Stimulated activated CD8-positive, alpha-beta memory T cell treated with anti-CD3 and anti-CD28 coated beads, Interleukin-7, amount 100 ng/mL, for 1 hour (primary cell): ENCODE results near the gene ZSWIM6.
A peak's percentile ranks its signal among the peaks of the same experiment; 100 is the strongest.
"Not testable (repeated sequence)": the region's sequence is repeated elsewhere in the genome, so short reads cannot be mapped to it uniquely, and the experiment has no call there.

Experiments
- DNase-seq, 2 donors: peaks; one replicate each; pipeline ENCODE4 v3.0.0-alpha.2; 2020; ENCODE audit warnings: low read depth in 2 of 2

ZSWIM6 gene

DNA sequence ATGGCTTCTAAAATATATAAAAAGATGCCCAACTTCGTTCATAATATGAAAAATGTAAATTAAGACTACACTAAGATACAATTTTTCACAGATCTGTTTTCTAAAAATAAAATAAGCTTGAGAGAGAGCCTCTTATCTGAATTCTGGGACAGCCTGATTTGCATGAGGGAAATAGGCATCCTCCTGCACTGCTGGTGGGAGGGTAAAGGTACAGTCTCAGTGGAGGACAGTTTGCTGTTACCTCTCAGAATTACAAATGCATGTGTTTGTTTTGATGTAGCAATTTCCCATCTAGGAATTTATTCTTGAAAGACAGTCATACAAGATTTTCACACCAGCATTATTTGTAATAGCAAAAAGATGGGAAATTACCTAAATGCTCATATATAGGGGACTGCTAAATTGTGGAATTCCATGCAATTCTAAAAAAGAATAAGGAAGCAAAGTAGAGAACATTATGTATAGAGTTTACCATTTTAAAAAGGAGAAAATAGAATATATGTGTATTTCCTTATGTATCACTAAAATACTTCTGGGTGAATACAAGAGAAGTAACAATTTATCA lies 75.7 kb downstream of the ZSWIM6 start:
- no peak for DNase-seq

DNA sequence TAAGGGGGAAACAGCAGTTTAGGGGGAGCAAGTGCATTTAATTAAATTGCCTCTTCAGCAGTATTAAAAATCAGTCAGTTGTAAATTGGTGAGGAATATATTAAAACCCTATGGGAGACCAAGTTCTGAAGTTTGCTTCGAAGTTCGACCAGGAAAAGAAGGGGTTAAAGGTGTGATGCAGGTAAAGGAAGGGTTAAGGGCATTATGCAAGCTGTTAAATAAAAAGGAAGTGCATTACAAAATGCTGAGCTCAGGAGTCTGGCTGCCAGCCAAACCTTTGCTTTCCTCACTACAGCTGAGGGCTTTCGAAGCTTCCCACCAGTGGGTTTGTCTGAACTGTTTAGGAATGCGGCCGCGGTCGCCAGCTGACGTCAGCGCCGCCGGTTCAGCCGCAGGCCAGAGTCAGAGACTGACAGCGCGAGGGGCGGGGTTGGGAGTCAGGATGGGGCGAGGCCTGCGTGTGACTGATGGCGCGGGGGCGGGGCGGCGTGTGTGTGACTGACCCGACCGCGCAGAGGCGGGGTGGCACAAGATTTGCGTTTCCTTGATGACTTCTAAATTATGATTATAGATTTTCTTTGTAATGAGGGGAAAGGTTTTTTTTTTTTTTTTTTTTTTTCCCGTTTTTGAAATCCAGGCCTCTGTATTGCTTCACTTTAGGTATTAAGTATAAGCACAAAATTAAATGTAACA lies 76.6 kb downstream of the ZSWIM6 start:
- peak; percentile 94 to 96 for DNase-seq

DNA sequence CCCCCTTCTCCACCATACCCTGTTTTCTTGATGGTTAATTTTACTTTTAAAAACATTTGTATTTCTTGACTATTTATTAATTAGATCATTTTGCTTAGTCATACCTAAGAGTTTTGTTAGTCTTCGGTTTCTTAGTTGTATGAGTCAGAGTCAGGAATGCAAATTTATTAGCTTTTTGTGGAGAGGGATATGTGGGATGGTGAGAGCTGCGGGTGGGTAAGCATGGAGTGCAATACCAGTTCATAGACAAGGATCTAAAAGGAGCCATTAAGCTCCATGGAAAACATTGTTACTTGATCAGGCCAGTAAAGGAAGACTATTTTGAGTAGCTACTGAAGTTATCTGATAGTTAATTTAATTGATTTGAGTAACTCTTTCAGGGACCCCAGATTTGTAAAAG lies 77.5 kb downstream of the ZSWIM6 start:
- DNase-seq: no peak

DNA sequence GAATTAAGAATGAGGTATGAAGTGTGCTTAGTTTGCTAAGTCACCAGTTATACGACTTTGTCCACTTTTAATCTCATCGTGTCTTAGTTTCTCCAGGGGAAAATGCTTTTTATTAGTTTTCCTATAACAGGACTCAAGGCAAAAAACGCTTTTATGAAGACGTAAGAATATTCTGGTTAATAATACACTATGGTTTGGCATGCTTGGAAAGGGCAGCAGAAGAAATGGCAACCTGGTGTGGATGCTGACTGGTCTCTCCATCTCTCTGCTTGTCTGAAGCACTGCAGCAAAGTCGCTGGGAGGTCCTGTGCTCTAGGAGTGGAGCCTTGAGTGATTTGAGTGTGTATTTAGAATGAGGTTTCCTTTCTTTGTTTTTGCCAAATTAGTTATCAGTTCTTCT lies 78.8 kb downstream of the ZSWIM6 start:
- DNase-seq: no peak

DNA sequence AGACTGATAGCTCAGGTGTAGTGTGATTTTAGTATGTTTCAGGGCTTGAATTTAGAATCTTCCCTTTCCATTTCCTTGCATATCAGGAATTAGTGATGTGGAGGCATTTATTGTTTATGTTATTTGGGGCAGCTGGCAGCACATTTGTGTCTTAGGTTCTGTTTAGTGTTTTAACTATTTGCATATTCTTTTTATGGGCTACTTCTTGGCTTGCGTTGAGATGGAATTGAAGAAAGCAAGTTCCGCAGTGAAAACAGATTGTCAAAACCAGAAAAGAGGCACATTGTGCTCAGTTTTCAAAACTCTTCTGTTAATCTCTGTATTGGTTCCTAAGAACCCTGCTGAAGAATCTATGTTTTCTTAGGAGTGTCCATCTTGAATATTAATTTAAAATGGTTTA lies 80.3 kb downstream of the ZSWIM6 start:
- no peak for DNase-seq

DNA sequence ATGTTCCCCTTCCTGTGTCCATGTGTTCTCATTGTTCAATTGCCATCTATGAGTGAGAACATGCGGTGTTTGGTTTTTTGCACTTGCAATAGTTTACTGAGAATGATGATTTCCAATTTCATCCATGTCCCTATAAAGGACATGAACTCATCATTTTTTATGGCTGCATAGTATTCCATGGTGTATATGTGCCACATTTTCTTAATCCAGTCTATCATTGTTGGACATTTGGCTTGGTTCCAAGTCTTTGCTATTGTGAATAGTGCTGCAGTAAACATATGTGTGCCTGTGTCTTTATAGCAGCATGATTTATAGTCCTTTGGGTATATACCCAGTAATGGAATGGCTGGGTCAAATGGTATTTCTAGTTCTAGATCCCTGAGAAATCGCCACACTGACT lies 81.1 kb downstream of the ZSWIM6 start:
- not testable (repeated sequence) for DNase-seq

DNA sequence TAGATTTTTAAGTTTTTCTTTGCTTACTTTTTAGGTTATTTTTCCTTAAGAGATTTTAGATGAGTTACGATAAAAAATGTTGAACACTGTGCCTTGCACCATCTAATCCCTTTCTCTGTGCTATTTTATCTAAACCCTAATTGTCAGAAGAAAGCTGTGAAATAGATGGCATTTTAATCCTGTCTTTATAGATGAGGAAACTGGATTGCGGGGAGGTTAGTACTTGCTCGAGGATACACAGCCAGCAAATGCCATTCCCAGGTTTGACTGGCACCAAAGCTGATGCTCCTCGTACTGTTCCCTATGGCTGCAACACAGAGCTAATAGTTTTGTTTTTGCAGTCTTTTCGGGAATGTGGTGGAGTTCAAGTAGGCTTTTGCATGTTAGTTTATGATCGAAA lies 82.7 kb downstream of the ZSWIM6 start:
- DNase-seq: no peak

DNA sequence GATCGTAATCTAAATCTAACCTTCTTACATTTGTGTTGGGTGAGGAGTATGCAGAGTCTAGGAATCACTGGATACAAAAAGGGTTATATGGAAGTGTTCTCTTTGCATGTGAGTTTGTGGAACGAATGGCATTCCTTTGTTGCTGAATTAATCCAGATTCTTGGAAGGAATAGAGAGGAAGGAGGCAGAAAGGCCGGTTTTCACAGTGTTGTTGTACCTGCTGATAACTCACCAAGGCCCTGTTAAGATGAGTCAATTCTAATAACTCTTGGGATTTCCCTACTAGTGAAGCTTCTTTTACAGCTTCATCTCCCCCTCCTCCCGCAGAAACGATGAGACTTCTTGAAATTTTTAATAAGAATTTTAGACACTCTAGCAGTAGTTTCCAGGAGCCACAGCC lies 84.0 kb downstream of the ZSWIM6 start:
- DNase-seq: no peak

DNA sequence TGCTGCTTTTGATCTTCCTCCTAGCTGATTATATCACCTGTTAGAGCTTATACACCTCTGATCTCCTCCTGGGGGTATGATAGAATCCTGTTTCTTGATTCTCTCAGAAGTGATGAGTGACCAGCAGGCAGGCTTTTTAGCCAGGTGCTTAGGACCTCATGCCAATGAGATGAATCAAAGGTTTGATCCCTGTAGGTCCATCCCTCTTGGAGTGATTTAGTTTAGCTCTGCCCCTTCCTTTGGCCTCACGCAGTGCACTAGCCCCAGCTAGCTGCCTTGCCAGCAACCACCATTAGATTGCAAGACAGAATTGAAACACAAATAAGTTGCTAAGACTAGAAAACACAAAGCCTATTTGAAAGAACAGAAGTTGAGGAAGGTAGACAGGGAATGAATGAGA lies 84.4 kb downstream of the ZSWIM6 start:
- no peak for DNase-seq

DNA sequence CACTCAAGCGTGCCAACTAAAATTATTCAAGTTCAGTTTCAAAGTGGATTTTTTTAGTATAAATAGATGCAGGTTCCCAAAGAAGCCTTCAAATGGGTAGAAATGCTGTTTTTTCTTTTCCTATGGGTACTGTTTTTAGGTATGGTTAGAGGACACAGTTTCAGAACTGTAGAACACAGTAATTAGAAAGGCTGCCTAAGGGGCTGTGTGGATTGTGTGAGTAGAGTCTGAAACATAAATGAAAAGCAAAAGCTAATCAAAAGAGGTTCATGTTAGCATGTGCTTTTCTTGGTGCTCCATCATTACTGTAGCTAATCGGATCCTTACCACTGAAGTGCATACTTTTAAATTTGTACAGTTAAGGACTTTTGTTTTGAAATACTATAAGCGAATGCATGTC lies 85.3 kb downstream of the ZSWIM6 start:
- no peak for DNase-seq

DNA sequence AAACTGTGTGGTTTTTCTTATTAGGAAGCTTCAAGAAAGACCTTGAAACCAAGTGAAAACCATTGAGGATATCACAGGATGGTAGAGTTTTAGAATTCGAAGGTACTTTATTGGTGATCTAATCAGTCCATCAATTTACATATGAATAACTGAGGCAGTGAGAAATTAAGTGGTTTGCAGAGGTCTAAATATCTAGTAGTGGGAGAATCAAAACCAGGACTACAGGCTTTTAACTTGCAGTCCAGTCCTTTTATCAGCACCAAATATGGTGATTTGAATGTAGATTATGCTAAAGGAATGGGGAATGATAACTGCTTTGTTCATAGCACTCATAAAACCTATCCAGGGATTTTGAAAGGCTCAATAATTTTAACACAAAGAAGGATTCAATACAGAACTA lies 85.8 kb downstream of the ZSWIM6 start:
- DNase-seq: no peak

DNA sequence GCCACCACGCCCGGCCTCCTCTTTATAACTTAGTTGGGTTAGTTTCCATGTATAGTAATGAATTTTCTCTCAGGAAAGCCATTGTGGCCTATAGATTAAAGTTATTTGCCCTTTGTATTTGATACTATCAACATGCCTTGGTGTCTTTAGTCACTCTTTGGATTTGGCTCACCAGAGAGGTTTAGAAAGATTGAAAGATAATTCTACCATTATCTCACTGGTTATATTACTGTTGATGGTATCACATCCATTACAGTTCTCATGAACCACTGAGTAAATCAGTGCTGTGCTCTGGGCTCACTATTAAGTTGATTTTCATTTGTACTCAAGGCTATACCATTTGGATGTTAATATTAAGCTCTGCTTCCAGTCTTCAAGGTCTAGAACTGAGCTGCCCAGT lies 87.0 kb downstream of the ZSWIM6 start:
- DNase-seq: no peak

DNA sequence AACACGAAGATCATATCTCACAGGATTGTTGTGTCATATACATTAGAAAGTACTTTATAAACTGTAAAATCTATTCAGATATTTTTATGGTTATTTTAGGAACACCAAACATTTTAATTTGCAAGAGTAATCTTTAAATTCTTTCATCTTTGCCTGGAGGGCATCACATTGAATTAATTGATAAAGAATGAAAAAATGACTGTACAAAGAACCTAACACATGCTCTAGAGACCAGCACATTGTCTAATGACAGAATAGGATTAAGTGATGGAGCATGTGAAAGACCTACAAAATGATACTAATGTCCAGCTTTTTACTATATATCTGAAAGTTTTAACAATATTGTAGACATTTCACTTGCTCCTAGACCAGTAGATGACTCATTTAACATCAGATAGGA lies 88.0 kb downstream of the ZSWIM6 start:
- DNase-seq: no peak

DNA sequence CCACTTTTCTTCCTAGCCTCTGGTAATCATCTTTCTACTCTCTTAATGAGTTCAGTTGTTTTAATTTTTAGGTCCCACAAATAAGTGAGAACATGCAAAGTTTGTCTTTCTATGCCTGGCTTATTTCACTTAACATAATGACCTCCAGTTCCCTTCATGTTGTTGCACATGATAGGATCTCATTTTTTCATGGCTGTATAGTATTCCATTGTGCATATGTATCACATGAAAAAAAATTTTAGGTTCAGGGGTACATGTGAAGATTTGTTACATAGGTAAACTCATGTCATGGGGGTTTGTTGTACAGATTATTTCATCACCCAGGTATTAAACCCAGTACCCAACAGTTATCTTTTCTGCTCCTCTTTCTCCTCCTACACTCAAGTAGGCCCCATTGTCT lies 89.2 kb downstream of the ZSWIM6 start:
- DNase-seq: not testable (repeated sequence)

DNA sequence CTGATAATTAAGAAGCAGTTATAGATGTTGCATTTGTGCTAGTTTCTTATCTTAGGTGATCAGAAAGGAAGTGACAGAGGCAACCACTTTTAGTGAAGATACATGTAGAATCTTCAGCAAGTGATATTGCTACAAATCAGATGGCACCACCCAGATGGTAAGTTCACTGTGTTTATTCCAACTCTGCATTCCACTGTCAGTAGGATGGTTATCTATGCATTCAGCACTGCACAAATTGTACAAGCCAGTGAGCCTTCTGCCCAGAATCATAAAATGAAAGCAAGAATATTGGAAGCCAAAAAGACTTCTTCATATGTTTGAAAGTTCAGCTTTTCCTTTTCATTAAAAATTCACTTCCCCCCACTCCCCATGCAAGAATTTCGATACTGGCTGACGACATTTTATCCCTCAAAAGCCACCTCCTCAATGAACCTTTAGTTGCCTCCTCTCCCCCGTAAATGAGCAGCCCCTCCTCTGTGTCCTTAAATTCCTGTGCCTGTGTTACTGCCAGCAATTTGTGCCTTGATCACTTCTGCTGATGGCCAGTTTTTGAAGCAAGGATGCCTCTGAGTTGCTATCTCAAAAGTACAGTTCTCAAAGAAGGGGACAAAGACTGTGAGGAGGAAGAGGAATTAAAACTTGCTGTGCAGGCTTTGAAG lies 91.6 kb downstream of the ZSWIM6 start:
- DNase-seq: no peak

DNA sequence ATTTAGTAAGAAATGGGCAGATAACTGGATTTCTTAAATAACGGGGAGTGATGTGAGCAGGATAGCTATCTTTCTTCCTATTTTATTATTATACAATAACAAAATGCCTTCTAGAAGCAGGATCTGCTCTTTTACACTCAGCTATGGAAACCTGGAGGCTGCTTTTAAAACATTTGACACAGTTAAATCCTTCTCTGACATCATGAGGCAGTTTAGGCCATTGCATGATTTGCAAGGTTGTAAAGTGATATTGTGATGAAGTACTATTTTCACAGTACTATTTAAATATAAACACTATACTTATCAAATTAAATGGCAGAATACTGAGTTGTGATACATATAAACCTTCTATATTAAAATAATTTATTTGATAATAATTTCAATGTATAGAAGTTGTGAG lies 93.9 kb downstream of the ZSWIM6 start:
- DNase-seq: no peak

DNA sequence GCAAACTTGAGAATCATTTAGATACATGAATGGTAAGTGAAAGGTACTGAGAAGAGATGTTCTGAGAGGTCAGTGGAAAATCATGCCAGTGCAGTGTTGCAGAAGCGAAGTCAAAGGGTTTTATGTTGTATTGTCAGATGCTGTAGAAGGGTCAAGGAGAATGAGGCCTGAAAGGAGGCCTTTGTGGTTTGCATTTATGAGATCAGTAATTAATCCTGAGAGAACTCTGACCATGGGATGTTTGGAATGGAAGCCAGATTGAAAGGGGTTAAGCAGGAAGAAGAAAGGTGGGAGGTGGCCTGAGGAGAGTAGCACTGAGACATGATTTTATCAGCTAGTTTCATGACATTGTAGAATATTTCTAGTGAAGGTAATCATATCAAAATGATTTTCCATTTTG lies 97.8 kb downstream of the ZSWIM6 start:
- no peak for DNase-seq

DNA sequence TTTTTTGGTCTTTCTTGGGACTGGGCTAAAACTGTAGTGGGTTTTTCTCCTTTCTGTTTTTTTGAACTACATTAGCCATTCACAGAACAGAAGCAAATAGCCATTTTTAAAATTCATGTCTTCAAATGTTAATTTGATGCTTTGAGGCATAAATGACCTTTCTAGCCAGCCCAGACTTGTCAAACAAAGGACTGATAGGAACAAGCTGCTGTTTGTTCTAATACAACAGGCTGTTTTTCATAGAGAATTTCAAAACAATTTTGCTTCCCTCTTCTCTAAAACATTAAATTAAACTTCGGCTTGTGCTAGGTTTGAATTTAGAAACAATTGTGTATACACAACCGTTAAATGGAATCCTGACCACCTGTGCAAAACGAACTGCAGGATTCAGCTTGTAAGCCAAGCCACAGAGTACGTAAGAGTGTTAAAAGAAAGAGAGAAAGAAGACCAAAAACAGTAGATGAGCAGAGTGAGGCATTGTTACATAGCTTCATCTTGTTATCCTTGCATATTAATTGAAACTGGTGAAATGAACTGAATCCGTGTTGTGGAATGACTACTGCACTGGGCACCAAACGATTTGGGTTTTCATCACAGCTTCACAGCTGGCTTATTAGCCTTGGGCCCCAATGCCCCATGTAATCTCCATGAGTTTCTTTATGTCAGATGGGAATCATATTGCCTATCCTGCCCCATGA lies 100.0 kb downstream of the ZSWIM6 start:
- DNase-seq: no peak

DNA sequence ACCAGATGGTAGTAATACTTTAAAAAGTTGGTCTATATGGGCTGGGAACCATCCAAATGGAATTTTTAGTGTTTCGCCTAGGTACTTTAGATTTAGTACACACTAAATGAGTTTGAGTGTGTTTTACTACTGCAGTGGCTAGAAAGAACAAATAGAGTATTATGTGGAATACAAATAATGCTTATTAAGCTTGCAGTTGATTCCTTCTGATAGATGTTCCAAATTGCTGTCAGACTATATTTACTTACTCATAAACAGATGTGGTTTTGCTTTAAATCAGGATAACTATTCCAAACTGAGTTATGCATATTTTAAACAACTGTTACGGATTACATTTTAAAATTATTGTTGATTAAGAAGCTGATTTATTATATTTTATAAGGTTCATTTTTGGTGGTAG lies 103.3 kb downstream of the ZSWIM6 start:
- DNase-seq: no peak

DNA sequence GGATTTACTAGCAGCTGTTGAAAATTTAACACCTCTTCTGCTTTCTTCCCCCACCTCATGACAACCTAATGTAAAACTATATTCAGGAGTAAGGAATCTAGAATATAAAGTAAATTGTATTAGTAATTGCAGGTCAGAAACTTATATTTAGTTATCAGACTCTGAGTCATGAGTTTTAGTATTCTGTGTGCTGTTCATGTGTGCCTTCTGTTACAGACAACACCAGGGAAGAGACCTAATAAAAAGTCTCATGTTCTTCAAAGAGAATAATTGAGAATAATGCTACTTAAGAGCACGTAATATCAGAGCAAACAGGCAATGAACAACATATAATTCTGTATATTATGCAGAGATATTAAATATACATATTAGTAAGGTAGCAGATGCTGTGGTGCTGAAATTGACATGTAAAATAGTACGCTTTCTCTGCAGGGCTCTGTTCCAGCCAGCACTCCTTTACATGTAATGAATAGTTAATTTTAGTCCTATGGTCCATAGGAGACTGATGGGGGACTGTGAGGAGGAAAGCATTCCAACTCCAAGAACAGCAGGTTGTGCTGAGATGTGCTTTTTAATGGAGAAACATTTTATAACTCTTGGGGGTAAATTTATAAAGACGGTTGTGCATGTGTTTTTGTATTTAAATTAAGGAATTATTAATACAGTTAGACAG lies 106.4 kb downstream of the ZSWIM6 start:
- DNase-seq: no peak

DNA sequence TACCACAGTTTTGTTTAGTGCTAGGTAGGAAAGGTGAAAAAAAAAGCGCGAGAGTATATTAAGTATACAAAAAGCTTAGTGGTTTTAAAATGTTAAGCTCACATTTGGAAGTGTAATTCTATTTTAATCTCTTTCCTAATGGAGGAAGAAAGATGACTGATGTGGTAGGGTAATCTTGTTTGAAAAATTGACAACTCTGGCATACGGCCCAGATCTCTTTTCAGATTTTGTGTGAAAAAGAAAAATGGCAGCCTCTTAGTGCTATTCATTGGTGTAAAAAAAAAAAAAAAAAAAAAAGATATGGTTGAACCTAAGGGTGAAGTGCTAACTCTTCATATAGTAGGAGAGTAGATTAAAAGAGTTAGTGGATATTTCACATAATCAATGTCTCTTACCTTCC lies 108.0 kb downstream of the ZSWIM6 start:
- DNase-seq: no peak

DNA sequence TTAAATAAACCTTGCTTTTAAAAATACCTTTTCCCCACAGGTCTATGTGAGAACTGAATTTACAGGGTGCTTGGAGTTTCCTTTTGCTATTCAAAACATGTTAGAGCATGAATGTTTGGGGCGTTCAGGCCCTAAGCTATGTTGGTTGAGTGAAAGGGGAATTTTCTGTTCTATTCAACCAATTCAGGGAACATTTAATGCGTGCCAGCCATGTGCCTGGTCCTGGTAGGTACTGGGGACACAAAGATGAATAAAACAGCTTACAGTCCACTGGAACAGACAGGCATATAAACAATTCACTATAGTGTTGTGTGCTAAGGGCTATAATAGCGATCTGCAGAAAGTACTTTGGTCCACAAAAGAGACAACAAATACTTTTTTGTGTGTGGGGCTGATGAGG lies 108.5 kb downstream of the ZSWIM6 start:
- no peak for DNase-seq
